ENCODE measurements around the gene RNMT. TPM values are rescaled to one million over a fixed set of nuclear protein-coding genes. Genes with fewer than 3 reads are reported as not detected.

RNMT gene
- total RNA-seq, 1 experiment from 2014 or later: 48.8 TPM

GRCh38 chr18:13800505-13801259 lies 74.2 kb downstream of the RNMT start:
- POLR2A ChIA-PET (ENCODE audit: unreplicated experiment): no interaction called here
- Histone ChIP-seq H3K4me1 (replicated peaks; ENCODE audit: insufficient read depth) (peaks cover 13% of the 10 kb centered on the region), H4K20me1 (ENCODE audit: insufficient read depth) (no peaks in the 10 kb centered on the region), H2AFZ (no peak overlapping the region), H3K27ac (no peak overlapping the region), H3K4me2 (peak overlapping the region; percentile 38; the same call in 1 of the 2 replicates), H3K9me3 (ENCODE audit: insufficient read depth, low read depth) (no peaks in the 10 kb centered on the region), H3F3A (ENCODE audit: insufficient read depth, low read depth) (no peaks in the 10 kb centered on the region), H3K79me2 (ENCODE audit: low read depth) (no peaks in the 10 kb centered on the region), H3K4me3 (no peak overlapping the region), H3K27me3 (ENCODE audit: insufficient read depth, low read depth) (no peaks in the 10 kb centered on the region), H3K36me3 (ENCODE audit: low read depth) (no peaks in the 10 kb centered on the region), H3K9me2 (ENCODE audit: insufficient read depth) (no peaks in the 10 kb centered on the region)
- DNase-seq: peak in 1 of 2 experiments; percentile 89
- no TSS peak for BruUV-seq (replicated peaks)
- intact Hi-C loops (cut with micrococcal nuclease; ENCODE audit: unreplicated experiment): loop anchor here (1.0 to 10.0 kb wide), 5 partner anchors 74 to 646 kb away; partner anchors contain the start of genes FAM210A and RNMT
- TF ChIP-seq CTCF (conservative IDR thresholded peaks at IDR 0.05): no peak; the same call in 1 of the 2 replicates
- TF ChIP-seq EZH2 (IDR thresholded peaks at IDR 0.05; ENCODE audit: low read depth): no peak
- CTCF ChIA-PET: interaction anchor here (0.6 to 1.2 kb wide), 4 partner anchors 11 to 1004 kb away, joined by 3 to 4 read pairs (median 4); no protein-coding TSS in a partner anchor

- Histone ChIP-seq H3K79me2 (ENCODE audit: low read depth) (no peaks in the 10 kb centered on the region), H2AFZ (no peak overlapping the region), H3F3A (ENCODE audit: insufficient read depth, low read depth) (no peaks in the 10 kb centered on the region), H3K9me2 (ENCODE audit: insufficient read depth) (no peaks in the 10 kb centered on the region), H3K27me3 (ENCODE audit: insufficient read depth, low read depth) (no peaks in the 10 kb centered on the region), H3K4me1 (replicated peaks; ENCODE audit: insufficient read depth) (peaks cover 13% of the 10 kb centered on the region), H3K36me3 (ENCODE audit: low read depth) (no peaks in the 10 kb centered on the region), H3K9me3 (ENCODE audit: insufficient read depth, low read depth) (no peaks in the 10 kb centered on the region), H3K4me2 (peak overlapping the region; percentile 38; the same call in 1 of the 2 replicates), H3K4me3 (no peak overlapping the region), H3K27ac (no peak overlapping the region), H4K20me1 (ENCODE audit: insufficient read depth) (no peaks in the 10 kb centered on the region)
- TF ChIP-seq EZH2 (IDR thresholded peaks at IDR 0.05; ENCODE audit: low read depth) (no peak), CTCF (conservative IDR thresholded peaks at IDR 0.05) (no peak)
- ChIA-PET CTCF (interaction anchor here (1.2 kb wide), 1 partner anchor 11 kb away, joined by 4 read pairs; no protein-coding TSS in a partner anchor), POLR2A (ENCODE audit: unreplicated experiment) (no interaction called here)
- intact Hi-C loops (cut with micrococcal nuclease; ENCODE audit: unreplicated experiment): loop anchor here (1.0 to 10.0 kb wide), 5 partner anchors 74 to 646 kb away; partner anchors contain the start of genes FAM210A and RNMT
- DNase-seq: no peak
- BruUV-seq (replicated peaks): no TSS peak
These were observed 74.8 kb downstream of the RNMT start for GRCh38 chr18:13801260-13801601.

GRCh38 chr18:13804305-13804704 lies 77.8 kb downstream of the RNMT start:
- H3K4me3 ChIP-seq: no peak overlapping the region
- H3K4me1 ChIP-seq (replicated peaks; ENCODE audit: insufficient read depth): peaks cover 8% of the 10 kb centered on the region
- H3K27ac ChIP-seq: no peak overlapping the region
- ChIA-PET POLR2A (ENCODE audit: unreplicated experiment) (no interaction called here), CTCF (no interaction called here)
- H3K79me2 ChIP-seq (ENCODE audit: low read depth): no peaks in the 10 kb centered on the region
- no TSS peak for BruUV-seq (replicated peaks)
- intact Hi-C loops (cut with micrococcal nuclease; ENCODE audit: unreplicated experiment): loop anchor here (10.0 kb wide), 3 partner anchors 250 to 650 kb away; no protein-coding TSS in a partner anchor
- H3K36me3 ChIP-seq (ENCODE audit: low read depth): no peaks in the 10 kb centered on the region
- no peak overlapping the region for H2AFZ ChIP-seq
- no peaks in the 10 kb centered on the region for H3K9me3 ChIP-seq (ENCODE audit: insufficient read depth, low read depth)
- TF ChIP-seq CTCF (conservative IDR thresholded peaks at IDR 0.05) (no peak), EZH2 (IDR thresholded peaks at IDR 0.05; ENCODE audit: low read depth) (no peak)
- H3K9me2 ChIP-seq (ENCODE audit: insufficient read depth): no peaks in the 10 kb centered on the region
- no peaks in the 10 kb centered on the region for H3F3A ChIP-seq (ENCODE audit: insufficient read depth, low read depth)
- H3K4me2 ChIP-seq: no peak overlapping the region
- no peak for DNase-seq
- no peaks in the 10 kb centered on the region for H3K27me3 ChIP-seq (ENCODE audit: insufficient read depth, low read depth)
- H4K20me1 ChIP-seq (ENCODE audit: insufficient read depth): no peaks in the 10 kb centered on the region
